HG03066 (cell line): ENCODE measurements around the gene AMD1.
"Not testable (repeated sequence)": the region's sequence is repeated elsewhere in the genome, so short reads cannot be mapped to it uniquely, and the experiment has no call there.

Experiments
- ATAC-seq: cut with Tn5 transposase; IDR thresholded peaks from one replicate; pipeline ENCODE4 v1.9.1; 2021; ENCODE audit warnings: low read depth; ENCODE audit not compliant: unreplicated experiment

AMD1 gene

GRCh38 chr6:110873981-110874879 lies at the start of gene AMD1:
Gene AMD1, plus strand, starts transcription at chr6:110874785. Its CDS starts 321 bp downstream, at chr6:110875106.
- ATAC-seq = peak; percentile 58

GRCh38 chr6:110826236-110827129 lies 48.1 kb upstream of the AMD1 start:
- no peak for ATAC-seq

GRCh38 chr6:110828396-110828795 lies 46.2 kb upstream of the AMD1 start:
- ATAC-seq = no peak

GRCh38 chr6:110831405-110831804 lies 43.2 kb upstream of the AMD1 start:
- no peak for ATAC-seq

- ATAC-seq = no peak
These were observed 40.8 kb upstream of the AMD1 start for GRCh38 chr6:110833831-110834230.

- not testable (repeated sequence) for ATAC-seq
These were observed 38.8 kb upstream of the AMD1 start for GRCh38 chr6:110835751-110836150.

GRCh38 chr6:110841266-110841665 lies 33.3 kb upstream of the AMD1 start:
- no peak for ATAC-seq

GRCh38 chr6:110849781-110850180 lies 24.8 kb upstream of the AMD1 start:
- no peak for ATAC-seq

- ATAC-seq = no peak
These were observed 21.8 kb upstream of the AMD1 start for GRCh38 chr6:110852773-110853172.

GRCh38 chr6:110853754-110854477 lies 20.7 kb upstream of the AMD1 start:
- no peak for ATAC-seq

- no peak for ATAC-seq
These were observed 18.3 kb upstream of the AMD1 start for GRCh38 chr6:110856296-110856695.

GRCh38 chr6:110858016-110858415 lies 16.6 kb upstream of the AMD1 start:
- ATAC-seq = no peak

- no peak for ATAC-seq
These were observed 15.9 kb upstream of the AMD1 start for GRCh38 chr6:110858562-110859214.

GRCh38 chr6:110859335-110859792 lies 15.2 kb upstream of the AMD1 start:
- no peak for ATAC-seq

GRCh38 chr6:110864824-110865223 lies 9.8 kb upstream of the AMD1 start:
- no peak for ATAC-seq

GRCh38 chr6:110874880-110875547 lies 429 bp downstream of the AMD1 start:
- peak; percentile 19 for ATAC-seq

GRCh38 chr6:110875548-110876169 lies 1.1 kb downstream of the AMD1 start:
- ATAC-seq = peak; percentile 11

GRCh38 chr6:110876170-110876773 lies 1.7 kb downstream of the AMD1 start:
- ATAC-seq = peak; percentile 44
